GM19467 (cell line): ENCODE data around the gene MAPRE2.
"Not testable (repeated sequence)": the region's sequence is repeated elsewhere in the genome, so short reads cannot be mapped to it uniquely, and the experiment has no call there.

Experiments used
- ATAC-seq: cut with Tn5 transposase; IDR thresholded peaks from one replicate; pipeline ENCODE4 v1.9.1; 2021; ENCODE audit warnings: mild to moderate bottlenecking, moderate library complexity; ENCODE audit not compliant: unreplicated experiment

MAPRE2 gene

GRCh38 chr18:35143622-35144596 is 102.7 kb downstream of the MAPRE2 start:
- ATAC-seq: peak; percentile 59

DNA sequence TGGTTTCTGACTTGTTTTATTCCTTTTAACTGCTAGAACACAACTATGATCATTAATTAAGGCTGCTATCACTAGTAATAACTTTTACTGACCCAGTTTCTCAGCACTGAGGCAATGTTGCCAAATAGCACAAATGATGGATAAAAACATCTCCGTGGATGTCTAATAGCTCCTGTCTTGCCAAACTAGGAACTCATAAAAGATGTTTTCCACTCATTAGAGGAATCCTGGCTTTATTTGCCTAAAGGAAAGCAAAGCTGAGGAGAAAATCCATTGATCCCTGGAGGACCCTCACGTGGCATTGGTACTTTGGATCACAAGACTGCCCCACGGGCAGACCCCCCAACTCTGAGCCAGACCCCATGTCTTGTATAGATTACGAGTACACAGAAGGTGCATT is 103.5 kb downstream of the MAPRE2 start:
- ATAC-seq: no peak

- ATAC-seq: not testable (repeated sequence)
These were observed 109.0 kb downstream of the MAPRE2 start for GRCh38 chr18:35150195-35150594.

GRCh38 chr18:35153609-35154272 is 112.5 kb downstream of the MAPRE2 start:
- no peak for ATAC-seq

- no peak for ATAC-seq
These were observed 114.3 kb downstream of the MAPRE2 start for GRCh38 chr18:35155398-35156117.

GRCh38 chr18:35157181-35157580 is 116.0 kb downstream of the MAPRE2 start:
- ATAC-seq: no peak

- ATAC-seq: peak; percentile 77
These were observed 117.7 kb downstream of the MAPRE2 start for GRCh38 chr18:35158728-35159450.

- ATAC-seq: no peak
These were observed 118.6 kb downstream of the MAPRE2 start for GRCh38 chr18:35159782-35160181.

DNA sequence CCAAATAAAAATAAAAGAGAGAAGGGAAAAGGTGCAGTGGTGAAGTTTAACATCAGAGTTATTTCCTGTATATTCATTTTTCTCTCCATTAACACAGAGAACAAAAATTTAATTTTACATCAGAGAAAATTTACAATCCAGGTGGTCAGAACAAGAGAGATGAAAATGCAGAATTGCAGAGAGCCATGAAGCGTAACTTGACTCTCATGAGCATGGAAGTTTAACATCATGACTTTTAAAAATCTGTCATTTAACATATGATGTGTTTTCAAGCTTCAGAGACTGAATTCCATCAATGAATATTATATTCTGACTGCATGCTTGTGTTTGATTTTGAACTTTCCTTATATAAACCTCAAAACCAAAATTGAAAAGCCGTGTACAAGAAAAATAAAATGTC is 120.3 kb downstream of the MAPRE2 start:
- no peak for ATAC-seq

GRCh38 chr18:35161934-35162333 is 120.7 kb downstream of the MAPRE2 start:
- no peak for ATAC-seq

DNA sequence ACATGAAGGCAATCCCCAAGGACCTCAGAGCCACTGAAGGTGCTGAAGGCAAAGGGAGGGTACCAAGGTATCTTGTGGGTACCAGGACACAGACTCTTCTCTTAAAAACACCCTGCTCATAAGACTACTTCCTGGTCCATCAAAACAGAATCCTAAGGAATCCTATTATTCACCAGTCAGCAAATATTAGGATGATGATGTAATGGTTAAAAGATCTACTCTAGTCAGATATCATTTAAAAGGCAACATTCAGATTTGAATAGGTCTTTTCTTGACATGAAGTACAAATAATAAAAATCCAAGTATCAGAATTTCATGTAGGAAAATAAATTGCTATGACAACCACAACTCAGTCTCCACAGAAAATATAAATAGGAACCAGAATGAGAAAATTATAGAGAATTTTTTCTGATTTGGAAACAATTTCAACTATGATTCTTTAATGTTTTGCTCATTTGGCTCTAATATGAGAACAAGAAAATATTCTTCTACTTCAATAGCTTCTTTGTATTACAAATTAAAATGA is 121.9 kb downstream of the MAPRE2 start:
- ATAC-seq: no peak

GRCh38 chr18:35163721-35164120 is 122.5 kb downstream of the MAPRE2 start:
- no peak for ATAC-seq

- no peak for ATAC-seq
These were observed 122.9 kb downstream of the MAPRE2 start for GRCh38 chr18:35164133-35164532.

GRCh38 chr18:35167332-35167731 is 126.1 kb downstream of the MAPRE2 start:
- ATAC-seq: no peak

DNA sequence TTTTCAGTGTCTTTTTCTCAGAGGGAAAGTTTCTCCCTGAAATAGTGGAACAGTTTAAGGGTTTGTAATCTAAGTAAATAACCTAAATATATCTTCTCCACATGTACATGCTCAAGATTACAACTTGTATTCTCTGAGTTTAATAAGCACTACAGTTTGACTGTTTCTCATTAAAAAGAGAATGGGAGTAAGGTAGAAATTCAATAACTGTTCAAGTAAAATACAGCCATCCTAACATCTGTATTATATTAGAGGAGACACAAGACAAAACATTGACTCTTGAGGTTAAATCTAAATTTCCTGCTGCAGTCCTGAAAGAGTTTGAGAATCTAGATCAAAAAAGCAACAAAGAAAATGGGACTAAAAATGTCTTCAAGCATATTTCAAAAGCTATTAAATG is 126.6 kb downstream of the MAPRE2 start:
- no peak for ATAC-seq

GRCh38 chr18:35170323-35170722 is 129.1 kb downstream of the MAPRE2 start:
- ATAC-seq: not testable (repeated sequence)

DNA sequence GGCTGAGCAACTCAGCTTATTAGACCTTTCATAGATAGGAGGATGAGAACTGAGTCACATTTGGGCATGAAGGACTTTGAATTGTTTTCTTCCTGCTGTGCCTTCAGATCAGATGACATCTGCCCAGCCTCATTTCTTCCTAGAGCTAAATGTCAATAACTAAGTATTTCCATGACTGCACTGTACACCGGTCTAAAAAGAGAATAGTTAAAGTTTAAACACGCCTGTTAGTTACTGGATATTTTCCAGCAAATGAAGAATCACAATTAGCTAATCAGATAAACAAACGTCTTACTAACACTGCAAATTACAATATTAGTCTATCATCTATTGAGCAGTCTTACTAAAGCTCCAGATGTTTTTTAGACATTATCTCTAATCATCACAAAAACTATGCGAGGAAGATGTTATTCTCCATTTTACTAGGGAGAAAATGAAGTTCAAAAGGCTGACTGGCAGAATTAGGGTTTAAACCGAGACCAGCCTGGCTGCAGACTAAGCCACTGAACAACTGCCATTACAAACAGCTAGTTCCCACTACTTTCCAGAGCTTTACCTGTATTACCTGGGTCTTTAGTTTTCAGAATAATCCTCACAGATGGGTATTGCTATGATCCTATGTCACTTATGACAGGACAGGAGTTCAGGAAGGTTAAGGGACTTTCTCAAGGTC is 130.2 kb downstream of the MAPRE2 start:
- no peak for ATAC-seq

DNA sequence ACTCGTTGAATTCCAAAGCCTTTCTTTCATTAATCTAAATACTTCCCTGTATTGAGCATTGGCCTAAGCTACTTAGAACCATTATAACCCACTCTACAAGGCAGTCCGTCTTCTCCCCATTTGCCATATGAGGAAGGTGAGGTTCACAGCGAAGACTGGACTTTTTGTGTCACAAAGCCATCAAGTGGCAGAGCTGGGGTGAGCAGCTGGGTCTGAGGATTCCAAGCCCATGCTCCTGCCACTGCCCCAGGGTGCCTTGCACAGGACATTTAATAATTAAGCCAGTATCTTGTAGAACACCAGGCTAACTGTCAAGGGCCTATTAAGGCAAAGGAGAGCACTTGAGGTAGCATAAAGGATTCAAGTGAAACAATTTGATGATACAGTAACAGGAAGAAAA is 130.8 kb downstream of the MAPRE2 start:
- ATAC-seq: no peak

GRCh38 chr18:35172451-35173035 is 131.3 kb downstream of the MAPRE2 start:
- no peak for ATAC-seq
